Left cardiac atrium (tissue), 4 donors: ENCODE results near the gene DHX35. TPM values are rescaled to one million over a fixed set of nuclear protein-coding genes. Genes with fewer than 3 reads are reported as not detected.
A peak's percentile ranks its signal among the peaks of the same experiment; 100 is the strongest.

Experiments
- ATAC-seq, 2 donors: fragments of 200-7000 bp; cut with Tn5 transposase; one replicate each; pipeline ENCODE4 v1.9.1; 2020; ENCODE audit warnings: mild to moderate bottlenecking in 2 of 2, moderate library complexity in 2 of 2
- DNase-seq: peaks from one replicate; pipeline ENCODE4 v3.0.0-alpha.2; 2020
- intact Hi-C, 2 donors: fragments of 100-400 bp; cut with DNase I; formaldehyde crosslinking; loops; one replicate each; pipeline versions ENCODE4 v1.14.1 to v1.15.1; 2022 to 2023
- total RNA-seq, 2 donors: library from RNA; stranded (reverse); fragmentation: NEBNext Ultra II Directional; extraction: Animal tissue kit (Norgen Biotek cat#: 25700); gene quantifications; one replicate each; pipeline ENCODE4 v1.2.1, GENCODE V29; 2021
- donor health status: DM: no; HTN: yes; CAD: no.
- donor health status: DM: no; HTN: yes; CAD: no; lungs with severe emphysema.
- donor health status: DM: yes; HTN: yes; CAD: no.
- donor health status: Dilated cardiomyopathy.

The DHX35 gene
- total RNA-seq, 2 donors from 2014 or later = 8.8 to 12.4 TPM

GRCh38 chr20:39080326-39080725 is 118.2 kb downstream of the DHX35 start:
- DNase-seq = no peak
- ATAC-seq = no peak
- intact Hi-C loops = loop anchor here in 1 of 2 donors (1.0 kb wide), 1 partner anchor 29 kb away; no protein-coding TSS in a partner anchor

- DNase-seq (peak; percentile 71), ATAC-seq (peak; percentile 55 to 79)
- intact Hi-C loops = no loop called here
Measured at GRCh38 chr20:39081255-39081654, 119.1 kb downstream of the DHX35 start.

GRCh38 chr20:39082622-39083398 is 120.7 kb downstream of the DHX35 start:
- intact Hi-C loops = no loop called here
- no peak for ATAC-seq
- no peak for DNase-seq

DNA sequence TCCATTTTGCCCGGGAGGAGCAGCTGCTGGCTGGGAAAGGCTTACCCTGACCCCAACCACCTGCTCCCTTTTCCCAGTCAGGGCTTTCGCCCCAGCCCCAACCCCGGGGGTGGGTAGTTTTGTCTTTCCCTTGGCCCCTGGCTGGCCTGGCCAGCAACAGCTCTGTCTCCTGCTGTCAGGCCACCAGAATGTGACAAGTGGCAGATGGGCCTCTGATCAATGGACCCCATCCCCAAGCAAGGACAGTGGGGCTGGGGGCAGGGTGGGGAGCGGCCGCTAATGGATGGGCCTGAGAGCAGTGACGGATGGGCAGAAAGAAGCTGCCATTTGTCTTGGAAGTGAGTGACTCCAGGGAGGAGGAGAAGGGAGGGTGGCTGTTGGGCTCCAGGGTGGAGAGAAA is 121.6 kb downstream of the DHX35 start:
- intact Hi-C loops = no loop called here
- ATAC-seq (no peak), DNase-seq (no peak)

- ATAC-seq = no peak
- no peak for DNase-seq
- intact Hi-C loops = no loop called here
Measured at GRCh38 chr20:39089029-39089428, 126.9 kb downstream of the DHX35 start.

Other genes with a start within 250 kb of the DHX35 start
- gene SLC32A1, start 237.9 kb upstream of the DHX35 start, total RNA-seq = not detected
- gene ACTR5, start 213.9 kb upstream of the DHX35 start, total RNA-seq = 1 to 10 TPM; 3.6 to 5.1 TPM
- 1 to 10 TPM; 5.4 to 7.7 TPM for gene PPP1R16B, start 156.6 kb upstream of the DHX35 start, total RNA-seq
- gene FAM83D, start 35.9 kb upstream of the DHX35 start, total RNA-seq = under 1 TPM; 0.42 to 0.65 TPM